Tibial nerve (tissue), 4 donors: ENCODE results near the gene MYOM3.

ENCODE experiments used
- CTCF ChIP-seq, 5 experiments: fragments of 200-600 bp in 3 of 5; fragments of 450-650 bp in 2 of 5; sonication (generic) in 3 of 5; IDR thresholded peaks; one replicate each; pipeline ENCODE4 v1.5.1; 2016 to 2019; ENCODE audit warnings: antibody characterized with exemption in 5 of 5, mild to moderate bottlenecking in 3 of 5, moderate library complexity in 2 of 5
- EP300 ChIP-seq, 2 donors: sonication (generic); formaldehyde crosslinking; IDR thresholded peaks; one replicate each; pipeline ENCODE4 v1.6.1; 2017; ENCODE audit warnings: antibody characterized with exemption in 2 of 2, mild to moderate bottlenecking in 1 of 2
- POLR2A ChIP-seq, 2 donors: fragments of 450-650 bp; IDR thresholded peaks; one replicate each; pipeline ENCODE4 v1.6.1; 2017; ENCODE audit warnings: antibody characterized with exemption in 2 of 2, mild to moderate bottlenecking in 2 of 2, moderate library complexity in 2 of 2

GRCh38 chr1:24109166-24109483, 2.8 kb downstream of the MYOM3 start:
- no peak for TF ChIP-seq CTCF (IDR thresholded peaks at IDR 0.05)
- TF ChIP-seq EP300 (IDR thresholded peaks at IDR 0.05) = no peak
- TF ChIP-seq POLR2A (IDR thresholded peaks at IDR 0.05) = no peak
